ENCODE results near the gene MAG. TPM values are rescaled to one million over a fixed set of nuclear protein-coding genes. Genes with fewer than 3 reads are reported as not detected.

MAG gene
- total and polyA plus RNA-seq, 9 of the 15 experiments (the other 6 are each of a cell fraction or from before 2014, with no cell fraction given) = 0.11 to 10.0 (median 1.6) TPM

- TF ChIP-seq TFE3 (CRISPR knock-in tag; IDR thresholded peaks at IDR 0.05) (no peak), XRCC5 (IDR thresholded peaks at IDR 0.05; ENCODE audit: low read depth, low read length) (peak; percentile 56; the same call in 1 of the 2 replicates), ETV1 (tag; conservative IDR thresholded peaks at IDR 0.05; ENCODE audit: low read depth) (peak; percentile 89), PTTG1 (tag; IDR thresholded peaks at IDR 0.05; ENCODE audit: low read depth) (no peak), EZH2 (IDR thresholded peaks at IDR 0.05; ENCODE audit: borderline replicate concordance, low read depth, low read length) (no peak), ARID1B (IDR thresholded peaks at IDR 0.05) (peak; percentile 20; the same call in 1 of the 2 replicates), SRF (CRISPR knock-in tag; IDR thresholded peaks at IDR 0.05) (peak in 1 of 2 experiments; percentile 33; a peak in 1 of 4 replicates), ZNF76 (CRISPR knock-in tag; IDR thresholded peaks at IDR 0.05; ENCODE audit: borderline replicate concordance) (0 out of 2 replicates have a peak, but pooled peaks have one; percentile 19), NKRF (IDR thresholded peaks at IDR 0.05; ENCODE audit: borderline replicate concordance) (no peak; the same call in 1 of the 2 replicates), GATAD2A (IDR thresholded peaks at IDR 0.05) (0 out of 2 replicates have a peak, but pooled peaks have one; percentile 20), REST (IDR thresholded peaks at IDR 0.05; ENCODE audit: borderline replicate concordance) (no peak), REST (CRISPR knock-in tag; IDR thresholded peaks at IDR 0.05; ENCODE audit: low read depth) (peak; percentile 5; the same call in 1 of the 2 replicates), CBX5 (IDR thresholded peaks at IDR 0.05; ENCODE audit: borderline replicate concordance, low read depth) (no peak), GTF2B (IDR thresholded peaks at IDR 0.05; ENCODE audit: extremely low read depth, insufficient read length) (no peak)
Measured at GRCh38 chr19:35248310-35249145, 43.4 kb upstream of the MAG start, which contains the start of gene LSR (continued).

Measured in K562 (cell line).